MG63 (cell line): ENCODE measurements around the gene ACTR3. TPM values are rescaled to one million over a fixed set of nuclear protein-coding genes. Genes with fewer than 3 reads are reported as not detected.

ENCODE experiments used
- DNase-seq: peaks from one replicate; pipeline ENCODE4 v3.0.0-alpha.2; 2020
- H3K27me3 ChIP-seq: fragments of 250-450 bp; sonication (Bioruptor Pico); 2 replicates; pipeline ENCODE4 v1.5.1; 2020; ENCODE audit warnings: mild to moderate bottlenecking, moderate library complexity
- H3K36me3 ChIP-seq: fragments of 250-450 bp; sonication (Bioruptor Pico); 2 replicates; pipeline ENCODE4 v1.5.1; 2020; ENCODE audit warnings: mild to moderate bottlenecking, moderate library complexity
- H3K4me3 ChIP-seq: fragments of 250-450 bp; sonication (Bioruptor Pico); 2 replicates; pipeline ENCODE4 v1.5.1; 2020; ENCODE audit warnings: mild to moderate bottlenecking, moderate library complexity
- H3K9me3 ChIP-seq: fragments of 250-450 bp; sonication (Bioruptor Pico); 2 replicates; pipeline ENCODE4 v1.5.1; 2020; ENCODE audit warnings: mild to moderate bottlenecking, moderate library complexity
- total RNA-seq: library from RNA; depleted of rRNA; stranded (reverse); fragments of >200 nt; shearing (Covaris generic); gene quantifications from 2 replicates; pipeline ENCODE4 v1.2.3, GENCODE V29; 2014; ENCODE audit warnings: low replicate concordance

ACTR3 gene
- total RNA-seq, 1 experiment from 2014 or later: 378 TPM

GRCh38 chr2:113966832-113967231, 76.9 kb downstream of the ACTR3 start:
- Histone ChIP-seq H3K9me3 (no peaks in the 10 kb centered on the region), H3K36me3 (peaks cover 28% of the 10 kb centered on the region), H3K4me3 (no peak overlapping the region), H3K27me3 (no peaks in the 10 kb centered on the region)
- no peak for DNase-seq

DNA sequence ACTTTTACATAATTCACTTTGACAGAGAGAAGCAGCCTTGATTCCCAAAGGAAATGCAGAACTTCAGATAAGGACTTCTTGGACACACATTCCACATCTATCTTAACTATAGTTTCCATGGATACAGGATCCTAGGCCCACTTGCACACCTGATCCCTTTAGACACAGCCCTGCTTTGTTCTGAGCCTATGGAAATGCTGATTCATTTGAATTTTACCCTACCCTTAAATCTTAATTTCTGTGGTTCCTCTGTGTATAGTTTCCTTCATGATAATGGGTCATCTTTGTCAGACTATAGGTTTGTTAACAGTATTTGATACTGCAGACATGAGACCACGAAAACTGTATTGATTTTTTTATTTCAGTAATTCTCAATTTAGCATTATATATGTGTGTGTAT, 77.4 kb downstream of the ACTR3 start:
- peaks cover 26% of the 10 kb centered on the region for H3K36me3 ChIP-seq
- H3K27me3 ChIP-seq: no peaks in the 10 kb centered on the region
- no peak overlapping the region for H3K4me3 ChIP-seq
- no peak for DNase-seq
- H3K9me3 ChIP-seq: no peaks in the 10 kb centered on the region

DNA sequence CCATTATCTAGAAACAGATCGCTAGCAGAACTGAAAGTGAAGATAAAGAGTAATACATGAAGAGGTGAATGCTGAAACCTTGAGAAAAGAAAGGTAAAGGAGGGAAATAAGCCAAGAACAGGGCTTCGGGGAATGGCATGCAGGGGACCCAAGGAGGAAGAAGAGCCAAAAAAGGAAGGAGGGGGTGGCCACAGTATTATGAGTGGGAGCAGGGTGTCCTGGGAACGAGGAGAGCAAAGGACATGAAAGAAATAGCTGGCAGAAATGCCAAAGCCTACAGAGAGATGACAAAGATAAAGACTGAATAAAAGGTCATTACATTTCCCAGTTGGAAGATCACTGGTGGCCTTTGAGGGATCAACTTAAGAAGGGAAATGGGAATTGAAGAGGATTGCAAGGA, 82.9 kb downstream of the ACTR3 start:
- Histone ChIP-seq H3K9me3 (no peaks in the 10 kb centered on the region), H3K4me3 (no peak overlapping the region), H3K36me3 (peaks cover 12% of the 10 kb centered on the region), H3K27me3 (no peaks in the 10 kb centered on the region)
- DNase-seq: no peak

GRCh38 chr2:113973810-113974209, 83.9 kb downstream of the ACTR3 start:
- Histone ChIP-seq H3K9me3 (no peaks in the 10 kb centered on the region), H3K36me3 (peaks cover 12% of the 10 kb centered on the region), H3K27me3 (no peaks in the 10 kb centered on the region), H3K4me3 (no peak overlapping the region)
- no peak for DNase-seq

- DNase-seq: no peak
- no peaks in the 10 kb centered on the region for H3K27me3 ChIP-seq
- H3K9me3 ChIP-seq: no peaks in the 10 kb centered on the region
- peaks cover 14% of the 10 kb centered on the region for H3K36me3 ChIP-seq
- no peak overlapping the region for H3K4me3 ChIP-seq
Observed at GRCh38 chr2:113974727-113975126, 84.8 kb downstream of the ACTR3 start.

GRCh38 chr2:113976277-113976928, 86.5 kb downstream of the ACTR3 start:
- H3K36me3 ChIP-seq: peaks cover 11% of the 10 kb centered on the region; the same call in 1 of the 2 replicates
- no peak for DNase-seq
- H3K27me3 ChIP-seq: no peaks in the 10 kb centered on the region
- H3K9me3 ChIP-seq: no peaks in the 10 kb centered on the region
- H3K4me3 ChIP-seq: no peak overlapping the region

DNA sequence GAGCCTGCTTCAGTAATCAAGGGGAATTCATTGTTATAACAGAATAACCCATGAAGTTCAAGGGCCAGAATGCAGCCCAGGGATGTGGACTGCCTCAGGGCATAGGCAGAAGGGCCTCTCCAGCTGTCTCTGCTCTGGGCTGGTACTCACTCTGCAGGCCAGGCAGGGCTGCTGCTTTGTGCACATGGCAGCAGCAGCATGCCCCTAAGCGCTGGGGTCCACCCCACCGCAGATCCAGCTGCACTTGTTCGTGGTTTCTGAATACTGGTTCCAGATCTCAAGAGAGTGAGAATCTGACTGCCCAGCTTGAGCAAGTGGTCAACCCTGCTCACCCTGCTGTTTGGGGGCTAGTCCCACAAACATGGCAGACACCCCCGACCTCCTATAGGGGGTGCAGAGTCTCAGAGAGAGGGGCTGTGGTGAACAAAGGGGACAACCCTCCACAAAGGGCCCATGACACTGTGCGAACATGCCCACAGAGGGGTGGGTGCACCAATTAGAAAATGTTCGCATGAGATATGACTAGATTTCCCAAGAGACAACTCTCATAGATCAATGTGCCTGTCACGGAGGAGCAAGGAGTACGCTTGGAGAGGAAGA, 87.3 kb downstream of the ACTR3 start:
- Histone ChIP-seq H3K27me3 (no peaks in the 10 kb centered on the region), H3K36me3 (peaks cover 11% of the 10 kb centered on the region; the same call in 1 of the 2 replicates), H3K4me3 (no peak overlapping the region), H3K9me3 (no peaks in the 10 kb centered on the region)
- DNase-seq: no peak

- no peaks in the 10 kb centered on the region for H3K9me3 ChIP-seq
- no peak overlapping the region for H3K4me3 ChIP-seq
- H3K27me3 ChIP-seq: no peaks in the 10 kb centered on the region
- peaks cover 7% of the 10 kb centered on the region; the same call in 1 of the 2 replicates for H3K36me3 ChIP-seq
- no peak for DNase-seq
Observed at GRCh38 chr2:113977660-113978523, 88.0 kb downstream of the ACTR3 start.

DNA sequence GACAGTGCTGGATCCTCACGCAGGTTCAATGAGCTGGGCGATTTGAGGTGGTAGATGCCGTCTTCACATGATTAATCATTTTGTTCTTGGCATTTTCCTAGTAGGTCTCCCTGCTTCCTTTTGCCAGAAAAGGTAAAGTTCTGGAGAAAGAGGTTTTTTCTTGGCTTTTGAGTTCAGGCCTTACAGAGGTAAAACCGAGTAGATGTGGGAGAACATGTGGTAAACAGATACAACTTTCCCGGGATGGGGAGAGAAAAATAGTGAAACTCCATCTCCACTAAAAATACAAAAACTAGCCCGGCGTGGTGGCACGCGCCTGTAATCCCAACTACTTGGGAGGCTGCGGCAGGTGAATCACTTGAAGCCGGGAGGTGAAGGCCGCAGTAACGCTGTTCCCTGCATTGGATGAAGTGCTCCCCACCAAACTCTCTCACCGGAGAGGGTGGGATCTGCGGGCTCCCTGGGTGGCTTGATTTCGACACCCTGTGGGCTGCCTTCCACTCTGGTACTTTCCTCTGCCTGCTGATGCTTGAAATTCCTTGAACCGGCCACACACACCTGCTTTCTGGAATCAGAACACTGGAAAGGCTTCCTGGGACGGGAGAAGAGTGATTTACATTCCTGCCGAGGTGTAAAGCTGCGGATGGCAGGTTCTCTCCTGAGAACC, 88.8 kb downstream of the ACTR3 start:
- Histone ChIP-seq H3K4me3 (no peak overlapping the region), H3K27me3 (no peaks in the 10 kb centered on the region), H3K9me3 (no peaks in the 10 kb centered on the region)

GRCh38 chr2:113979191-113980128, 89.6 kb downstream of the ACTR3 start:
- DNase-seq: no peak
- Histone ChIP-seq H3K36me3 (peaks cover 7% of the 10 kb centered on the region; the same call in 1 of the 2 replicates), H3K27me3 (no peaks in the 10 kb centered on the region)

More for the DNA sequence above, 88.8 kb downstream of the ACTR3 start:
- DNase-seq: no peak
- peaks cover 7% of the 10 kb centered on the region; the same call in 1 of the 2 replicates for H3K36me3 ChIP-seq

GRCh38 chr2:113980946-113981345, 91.1 kb downstream of the ACTR3 start:
- no peaks in the 10 kb centered on the region for H3K27me3 ChIP-seq
- no peaks in the 10 kb centered on the region for H3K9me3 ChIP-seq
- peaks cover 3% of the 10 kb centered on the region; the same call in 1 of the 2 replicates for H3K36me3 ChIP-seq
- no peak overlapping the region for H3K4me3 ChIP-seq
- peak; percentile 23 for DNase-seq

More at GRCh38 chr2:113979191-113980128, 89.6 kb downstream of the ACTR3 start:
- Histone ChIP-seq H3K4me3 (no peak overlapping the region), H3K9me3 (no peaks in the 10 kb centered on the region)

DNA sequence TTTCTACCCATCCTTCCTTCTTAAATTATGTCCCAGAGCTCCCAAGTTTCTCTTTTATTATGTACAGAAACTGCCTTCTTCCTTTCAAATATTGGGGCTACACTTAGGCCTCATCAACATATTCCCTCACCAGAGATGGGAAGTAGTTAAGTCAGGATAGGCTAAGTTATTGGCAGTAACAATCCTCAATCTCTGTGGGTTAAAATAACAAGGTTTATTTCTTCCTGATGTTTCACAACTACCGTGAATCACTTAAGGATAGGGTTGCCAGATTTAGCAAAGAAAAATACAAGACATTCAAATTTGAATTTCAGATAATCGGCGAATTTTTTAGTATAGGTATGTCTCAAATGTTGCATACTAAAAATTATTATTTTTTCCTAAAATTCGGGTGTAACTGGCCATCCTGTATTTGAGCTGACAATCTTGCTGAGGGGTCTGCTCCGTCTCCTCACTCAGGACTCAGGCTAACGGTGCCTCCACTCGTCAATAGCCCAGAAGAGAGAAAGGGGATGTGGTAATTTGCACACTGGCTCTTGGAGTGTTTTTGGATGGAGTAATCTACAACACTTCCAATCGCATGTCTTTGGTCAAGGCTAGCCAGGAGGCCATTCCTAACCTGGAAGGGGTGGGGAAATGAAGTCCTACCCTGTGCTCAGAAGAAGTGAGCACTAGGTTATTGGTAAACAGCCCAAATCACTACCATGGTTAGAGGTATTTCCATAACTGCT, 91.7 kb downstream of the ACTR3 start:
- no peak for DNase-seq
- Histone ChIP-seq H3K9me3 (no peaks in the 10 kb centered on the region), H3K27me3 (no peaks in the 10 kb centered on the region), H3K36me3 (peaks cover 3% of the 10 kb centered on the region; the same call in 1 of the 2 replicates), H3K4me3 (no peak overlapping the region)

DNA sequence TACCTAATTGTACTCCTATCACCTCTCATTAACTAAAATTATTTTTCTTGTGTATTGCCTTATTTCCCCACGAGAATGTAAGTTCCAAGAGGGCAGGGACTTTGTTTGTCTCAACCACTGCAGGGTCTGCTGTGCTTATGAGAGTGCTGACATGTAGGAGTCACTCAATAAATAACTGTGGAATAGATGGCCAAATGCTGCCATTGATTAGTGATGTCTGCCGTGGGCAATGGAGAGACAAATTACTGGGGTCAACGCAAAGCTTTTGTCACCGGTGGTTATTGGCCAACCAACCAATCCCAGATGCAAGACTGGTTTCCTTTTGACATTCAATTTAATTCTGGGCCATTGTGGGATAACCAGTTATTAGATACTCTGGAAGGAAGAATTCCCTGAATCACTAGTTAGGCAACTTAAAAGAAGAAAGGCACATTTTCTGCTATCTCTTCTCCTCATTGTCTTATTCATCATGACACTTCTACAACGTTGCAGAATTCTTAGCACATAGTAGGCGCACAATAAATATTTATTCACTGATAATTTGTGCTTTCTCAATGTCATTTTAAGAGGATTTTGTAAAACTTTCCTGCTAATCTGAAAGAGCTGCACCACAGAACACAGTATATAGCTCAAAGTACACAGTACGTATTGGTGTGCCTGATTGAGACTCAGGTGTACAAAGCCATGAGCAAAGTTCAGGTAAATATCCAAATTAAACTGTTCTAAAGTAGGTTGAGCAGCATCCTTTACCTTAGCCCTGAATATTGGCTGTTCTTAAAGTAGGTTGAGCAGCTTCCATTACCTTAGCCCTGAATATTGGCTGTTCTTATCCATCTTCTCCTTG, 95.9 kb downstream of the ACTR3 start:
- no peak for DNase-seq
- no peaks in the 10 kb centered on the region for H3K9me3 ChIP-seq
- no peaks in the 10 kb centered on the region for H3K36me3 ChIP-seq
- no peak overlapping the region for H3K4me3 ChIP-seq
- H3K27me3 ChIP-seq: no peaks in the 10 kb centered on the region

DNA sequence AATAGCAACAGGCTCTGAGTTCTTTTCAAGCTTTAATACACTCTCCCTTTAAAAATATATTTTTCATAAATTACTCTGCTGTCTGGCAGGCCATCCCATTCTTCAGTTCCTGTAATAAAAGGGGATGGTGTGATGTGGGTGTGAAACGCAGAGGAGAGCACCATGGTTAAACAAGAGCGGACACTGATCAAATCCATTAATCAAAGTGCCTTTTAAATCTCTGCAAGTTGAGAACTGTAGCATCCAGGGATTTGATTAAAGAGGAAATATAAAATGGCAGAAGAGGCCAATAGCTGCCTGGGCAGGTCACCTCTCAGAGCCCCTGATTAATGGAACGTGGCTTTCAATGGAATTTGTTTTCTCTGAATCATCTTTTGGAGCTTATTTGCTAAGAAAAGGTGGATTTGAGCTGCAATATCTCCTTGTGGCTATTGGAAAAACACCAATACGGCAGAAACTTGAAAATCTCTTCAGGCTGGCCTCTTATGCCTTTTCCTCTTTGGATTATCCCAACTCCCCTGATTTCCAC, 96.9 kb downstream of the ACTR3 start:
- no peaks in the 10 kb centered on the region for H3K36me3 ChIP-seq
- no peaks in the 10 kb centered on the region for H3K9me3 ChIP-seq
- no peak overlapping the region for H3K4me3 ChIP-seq
- DNase-seq: no peak
- H3K27me3 ChIP-seq: no peaks in the 10 kb centered on the region
